HL-60 (cell line): ENCODE results near the gene GRIA3.

Experiments used
- DNase-seq, 2 experiments: peaks; one replicate each; pipeline ENCODE4 v3.0.0-alpha.2; 2010 to 2020; ENCODE audit warnings: low read depth in 1 of 2, low spot score in 1 of 2
- H3K27ac ChIP-seq: fragments of 250-450 bp; sonication (Bioruptor Pico); replicated peaks from 2 replicates; pipeline ENCODE4 v1.5.1; 2020; ENCODE audit warnings: mild to moderate bottlenecking, moderate library complexity
- H3K27me3 ChIP-seq: fragments of 250-450 bp; sonication (Bioruptor Pico); 2 replicates; pipeline ENCODE4 v1.5.1; 2021; ENCODE audit warnings: mild to moderate bottlenecking, moderate library complexity; ENCODE audit not compliant: insufficient read depth, poor library complexity, severe bottlenecking
- H3K4me3 ChIP-seq: replicated peaks from 2 replicates; pipeline ENCODE4 v1.5.1; 2011; ENCODE audit warnings: mild to moderate bottlenecking, control low read depth, low read length; ENCODE audit not compliant: insufficient read depth
- CTCF ChIP-seq: IDR thresholded peaks from one replicate; pipeline ENCODE4 v1.5.1; 2011; ENCODE audit warnings: low read length, control low read depth, inconsistent platforms; ENCODE audit not compliant: insufficient read depth
- GABPA ChIP-seq: IDR thresholded peaks from 2 replicates; pipeline ENCODE4 v1.6.1; 2012; ENCODE audit warnings: low read depth
- POLR2AphosphoS5 ChIP-seq: IDR thresholded peaks from 2 replicates; pipeline ENCODE4 v1.6.1; 2012; ENCODE audit warnings: low read depth
- REST ChIP-seq: IDR thresholded peaks from 2 replicates; pipeline ENCODE4 v1.6.1; 2012; ENCODE audit warnings: low read depth; ENCODE audit not compliant: insufficient replicate concordance
- SPI1 ChIP-seq: IDR thresholded peaks from 2 replicates; pipeline ENCODE4 v1.6.1; 2012; ENCODE audit warnings: low read depth, mild to moderate bottlenecking, borderline replicate concordance

Gene GRIA3

GRCh38 chrX:123489011-123489410 is 304.9 kb downstream of the GRIA3 start:
- H3K27me3 ChIP-seq, result no peaks in the 10 kb centered on the region
- no peak overlapping the region for H3K4me3 ChIP-seq
- no peak overlapping the region for H3K27ac ChIP-seq
- TF ChIP-seq SPI1, result no peak
- TF ChIP-seq CTCF, result no peak
- no peak for TF ChIP-seq POLR2AphosphoS5
- no peak for TF ChIP-seq REST
- TF ChIP-seq GABPA, result no peak
- no peak for DNase-seq

GRCh38 chrX:123493857-123494256 is 309.8 kb downstream of the GRIA3 start:
- peak; percentile 65 for TF ChIP-seq SPI1
- no peak for TF ChIP-seq CTCF
- H3K27ac ChIP-seq, result no peak overlapping the region
- H3K4me3 ChIP-seq, result no peak overlapping the region
- no peak for DNase-seq
- H3K27me3 ChIP-seq, result no peaks in the 10 kb centered on the region

- DNase-seq, result no peak
- no peak overlapping the region for H3K4me3 ChIP-seq
- TF ChIP-seq SPI1, result no peak
- TF ChIP-seq POLR2AphosphoS5, result no peak
- no peak overlapping the region for H3K27ac ChIP-seq
- H3K27me3 ChIP-seq, result no peaks in the 10 kb centered on the region
Observed at GRCh38 chrX:123499787-123500186, 315.7 kb downstream of the GRIA3 start.

GRCh38 chrX:123504047-123504446 is 320.0 kb downstream of the GRIA3 start:
- Histone ChIP-seq H3K27me3 (no peaks in the 10 kb centered on the region), H3K27ac (no peak overlapping the region)

More at GRCh38 chrX:123504047-123504446, 320.0 kb downstream of the GRIA3 start:
- no peak overlapping the region for H3K4me3 ChIP-seq
- no peak for DNase-seq
- no peak for TF ChIP-seq CTCF
- TF ChIP-seq SPI1, result no peak
- TF ChIP-seq REST, result no peak
- TF ChIP-seq POLR2AphosphoS5, result no peak
- no peak for TF ChIP-seq GABPA
